ENCODE measurements around the gene STAU1.

DNA sequence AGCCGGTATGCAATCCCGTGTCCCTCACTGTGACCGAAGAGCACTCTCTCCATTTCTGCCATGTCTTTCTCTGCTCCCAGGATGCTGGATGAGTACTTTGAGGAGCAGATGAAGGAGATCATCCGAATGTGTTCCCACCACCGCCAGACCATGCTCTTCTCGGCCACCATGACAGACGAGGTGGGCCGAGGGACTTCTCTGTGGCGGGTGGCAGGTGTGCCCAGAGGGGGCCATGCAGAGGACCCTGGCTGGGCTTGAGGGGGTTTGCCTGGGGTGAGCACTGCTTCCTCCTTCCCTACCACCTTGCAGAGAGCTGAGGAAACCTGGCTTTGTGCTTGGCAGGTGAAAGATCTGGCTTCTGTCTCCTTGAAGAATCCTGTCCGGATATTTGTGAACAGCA, 45.1 kb upstream of the STAU1 start:
- no peak for TF ChIP-seq EZH2phosphoT487 (IDR thresholded peaks at IDR 0.05; ENCODE audit: insufficient read depth, low read depth)
- TF ChIP-seq EZH2 (IDR thresholded peaks at IDR 0.05; ENCODE audit: insufficient read depth, poor library complexity, severe bottlenecking): no peak

Measured in GM23248 (cell line).